Right cardiac atrium (tissue), 5 donors: ENCODE data around the gene HOXA1. TPM values are rescaled to one million over a fixed set of nuclear protein-coding genes. Genes with fewer than 3 reads are reported as not detected.

Experiments
- ATAC-seq, 2 donors: fragments of 200-7000 bp; cut with Tn5 transposase; one replicate each; pipeline versions ENCODE4 v1.8.0 to v1.9.1; 2020; ENCODE audit warnings: moderate library complexity in 2 of 2, mild to moderate bottlenecking in 1 of 2
- DNase-seq, 3 donors: peaks; one replicate each; pipeline ENCODE4 v3.0.0-alpha.2; 2020
- H3K27ac ChIP-seq: one replicate; pipeline ENCODE4 v1.5.1; 2013; ENCODE audit warnings: mild to moderate bottlenecking, low read length, control low read depth, moderate library complexity
- H3K27me3 ChIP-seq: one replicate; pipeline ENCODE4 v1.6.1; 2013; ENCODE audit not compliant: control insufficient read depth, insufficient read depth
- H3K4me1 ChIP-seq: one replicate; pipeline ENCODE4 v1.6.1; 2013; ENCODE audit warnings: low read length; ENCODE audit not compliant: control insufficient read depth, insufficient read depth
- H3K4me3 ChIP-seq: one replicate; pipeline ENCODE4 v1.5.1; 2013; ENCODE audit warnings: low read length, control low read depth
- H3K9me3 ChIP-seq: one replicate; pipeline ENCODE4 v1.6.1; 2013; ENCODE audit warnings: low read length; ENCODE audit not compliant: control insufficient read depth
- WGBS: extraction: QIAGEN DNeasy Blood & Tissue Kit; methylation state at CpG from one replicate; pipeline ENCODE4 v1.1.7; 2013; 5-methylcytosine and 5-hydroxymethylcytosine counted together
- intact Hi-C, 4 donors: fragments of 100-400 bp; cut with DNase I; formaldehyde crosslinking; loops; one replicate each; pipeline versions ENCODE4 v1.11.0 to v1.14.0; 2022 to 2023
- long read RNA-seq, 4 donors: library from polyadenylated mRNA; unstranded; transcript quantifications; one replicate each; pipeline ENCODE4 v2.0.0, GENCODE V29; 2020 to 2021
- polyA plus RNA-seq: library from polyadenylated mRNA; stranded (reverse); fragments of 200-250 nt; gene quantifications from one replicate; pipeline ENCODE4 v1.2.3, GENCODE V29; 2013
- total RNA-seq, 4 donors: library from RNA; stranded (reverse); fragmentation: NEBNext Ultra II Directional; extraction: Animal tissue kit (Norgen Biotek cat#: 25700); gene quantifications; one replicate each; pipeline ENCODE4 v1.2.1, GENCODE V29; 2021
- donor health status: healthy with polysubstance abuse.
- donor health status: DM: no; HTN: yes; CAD: no.
- donor health status: DM: no; HTN: no; CAD: no.
- donor health status: DM: no; HTN: yes; CAD: no; lungs with severe emphysema.
- donor health status: DM: yes; HTN: yes; CAD: no.

HOXA1 gene
- under 1 TPM in 2 of 4 donors, not detected in 2; 0.15 to 0.29 TPM for total RNA-seq
- polyA plus RNA-seq: 0.14 TPM
- long read RNA-seq, donor 1: 0 reads
- long read RNA-seq, donor 2, partial matches to known transcripts: 0 of 1 reads
- long read RNA-seq, donor 2, other reads (novel, unspliced or antisense): 0 of 1 reads
- long read RNA-seq, donor 3, partial matches to known transcripts: 0 of 2 reads
- long read RNA-seq, donor 3, other reads (novel, unspliced or antisense): 0 of 2 reads
- long read RNA-seq, donor 4: 0 reads

DNA sequence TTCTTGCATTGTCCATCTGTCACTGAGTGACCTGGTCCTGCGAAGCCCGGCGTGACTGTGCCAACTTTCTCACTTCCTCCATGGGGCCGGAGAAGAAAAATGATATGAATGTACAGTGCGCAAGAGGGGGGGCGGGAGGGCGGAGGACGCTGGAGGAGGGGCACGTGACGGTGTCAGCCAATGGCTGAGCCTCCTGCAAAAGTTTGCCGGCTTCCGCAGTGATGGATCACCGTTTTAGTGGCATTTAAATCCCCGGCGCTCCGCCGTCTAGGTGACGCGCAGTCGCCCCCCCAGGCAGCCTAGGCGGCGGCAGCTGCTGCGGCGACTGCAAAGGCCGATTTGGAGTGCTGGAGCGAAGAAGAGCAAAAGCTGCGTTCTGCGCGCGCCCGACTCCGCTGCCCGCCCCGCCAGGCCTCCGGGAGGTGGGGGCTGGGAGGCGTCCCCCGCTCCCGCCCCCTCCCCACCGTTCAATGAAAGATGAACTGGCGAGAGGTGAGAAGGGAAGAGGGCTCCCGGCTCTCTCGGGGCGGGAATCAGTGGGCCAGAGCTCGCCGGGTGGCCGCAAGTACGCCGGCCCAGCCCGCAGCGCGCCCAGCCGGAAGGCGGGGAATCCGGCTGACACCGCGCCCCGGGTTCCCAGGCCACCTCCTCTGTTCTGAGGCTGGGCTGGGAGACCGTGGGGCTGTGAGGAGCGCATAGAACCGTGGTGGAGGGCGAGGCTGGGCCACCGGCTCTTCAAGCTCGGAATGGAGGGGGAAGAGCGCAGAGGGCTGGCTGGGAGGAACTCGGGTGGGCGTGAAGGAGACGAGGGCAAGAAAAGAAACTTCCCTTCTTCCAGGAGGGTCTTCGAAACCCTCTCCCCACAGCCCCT lies at the start of gene HOXA1:
HOXA1 (minus strand) TSS at position 104 of the 871 bp plus-strand sequence; CDS start at position 16, 88 bp downstream.
- peak; percentile 65 to 84 (median 80) for DNase-seq
- Histone ChIP-seq H3K27ac (peak within 1 kb of the TSS; percentile 73), H3K4me1 (no peaks in the 10 kb centered on the region), H3K27me3 (no peaks in the 10 kb centered on the region), H3K4me3 (peak within 1 kb of the TSS; percentile 87), H3K9me3 (no peaks in the 10 kb centered on the region)
- under 1% methylated on average over 68 of the region's 68 CpGs for WGBS
- ATAC-seq: peak; percentile 77 to 87
- intact Hi-C loops: no loop called here

DNA sequence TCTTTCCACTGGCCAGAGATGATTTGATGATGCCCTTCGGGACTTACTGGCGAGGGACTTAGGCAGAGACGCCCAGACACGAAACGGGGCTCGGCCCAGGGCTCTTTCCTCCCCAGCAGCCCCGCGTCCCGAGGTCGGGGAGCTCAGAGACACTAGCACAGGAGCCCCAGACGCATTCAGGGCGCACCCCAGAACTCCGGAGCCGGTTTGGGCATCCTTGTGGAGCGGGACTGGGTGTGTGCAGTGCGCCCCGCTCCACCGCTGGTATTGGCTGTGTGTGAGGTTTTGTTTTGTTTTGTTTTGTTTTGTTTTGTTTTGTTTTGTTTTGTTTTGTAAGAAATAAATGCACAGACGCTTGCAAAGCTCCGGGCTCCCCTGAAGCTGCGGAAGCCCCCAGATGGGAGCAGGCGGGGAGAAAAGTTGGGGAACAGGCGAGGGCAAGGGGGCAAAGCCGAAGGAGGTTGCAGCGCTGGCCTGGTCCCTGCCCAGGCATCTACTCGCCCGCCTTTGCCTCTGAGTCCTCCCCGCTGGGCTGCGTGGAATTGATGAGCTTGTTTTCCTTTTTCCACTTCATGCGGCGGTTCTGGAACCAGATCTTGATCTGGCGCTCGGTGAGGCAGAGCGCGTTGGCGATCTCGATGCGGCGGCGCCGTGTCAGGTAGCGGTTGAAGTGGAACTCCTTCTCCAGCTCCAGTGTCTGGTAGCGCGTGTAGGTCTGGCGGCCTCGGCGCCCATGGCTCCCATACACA lies 49.5 kb upstream of the HOXA1 start:
- intact Hi-C loops: loop anchor here in 1 of 4 donors (5.0 kb wide), 1 partner anchor 293 kb away; no protein-coding TSS in a partner anchor
- DNase-seq (peak in 1 of 3 donors; percentile 15), ATAC-seq (no peak)
- H3K9me3 ChIP-seq: no peaks in the 10 kb centered on the region
- WGBS: 37% methylated on average over 47 of the region's 47 CpGs
- H3K27me3 ChIP-seq: peaks cover 3% of the 10 kb centered on the region
- H3K27ac ChIP-seq: no peak overlapping the region
- H3K4me1 ChIP-seq: no peaks in the 10 kb centered on the region
- peak overlapping the region; percentile 0 for H3K4me3 ChIP-seq

DNA sequence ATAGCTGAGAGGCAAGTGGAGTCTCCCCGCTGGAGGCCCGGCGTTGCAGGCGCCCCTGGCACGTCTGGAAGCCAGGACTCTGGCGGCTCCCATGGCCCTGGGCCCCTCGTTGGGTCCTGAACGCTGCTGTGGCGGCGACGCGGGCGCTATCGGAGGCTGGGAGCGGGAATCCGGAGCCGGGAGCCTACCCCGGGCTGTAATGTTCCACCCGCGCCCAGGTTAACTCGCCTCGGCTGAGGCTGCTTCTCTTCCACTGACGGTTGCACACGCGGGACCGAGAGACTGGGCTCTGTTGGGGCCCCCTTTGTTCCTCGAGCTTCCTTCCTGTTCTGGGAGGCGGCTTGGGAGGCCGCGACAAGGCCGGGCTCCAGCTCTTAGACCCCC lies 49.0 kb upstream of the HOXA1 start:
- intact Hi-C loops: loop anchor here in 1 of 4 donors (5.0 kb wide), 1 partner anchor 292 kb away; no protein-coding TSS in a partner anchor
- no peaks in the 10 kb centered on the region for H3K4me1 ChIP-seq
- H3K27me3 ChIP-seq: peaks cover 3% of the 10 kb centered on the region
- ATAC-seq (no peak), DNase-seq (peak in 1 of 3 donors; percentile 51)
- WGBS: 23% methylated on average over 31 of the region's 31 CpGs
- peak overlapping the region; percentile 0 for H3K4me3 ChIP-seq
- no peak overlapping the region for H3K27ac ChIP-seq
- no peaks in the 10 kb centered on the region for H3K9me3 ChIP-seq

DNA sequence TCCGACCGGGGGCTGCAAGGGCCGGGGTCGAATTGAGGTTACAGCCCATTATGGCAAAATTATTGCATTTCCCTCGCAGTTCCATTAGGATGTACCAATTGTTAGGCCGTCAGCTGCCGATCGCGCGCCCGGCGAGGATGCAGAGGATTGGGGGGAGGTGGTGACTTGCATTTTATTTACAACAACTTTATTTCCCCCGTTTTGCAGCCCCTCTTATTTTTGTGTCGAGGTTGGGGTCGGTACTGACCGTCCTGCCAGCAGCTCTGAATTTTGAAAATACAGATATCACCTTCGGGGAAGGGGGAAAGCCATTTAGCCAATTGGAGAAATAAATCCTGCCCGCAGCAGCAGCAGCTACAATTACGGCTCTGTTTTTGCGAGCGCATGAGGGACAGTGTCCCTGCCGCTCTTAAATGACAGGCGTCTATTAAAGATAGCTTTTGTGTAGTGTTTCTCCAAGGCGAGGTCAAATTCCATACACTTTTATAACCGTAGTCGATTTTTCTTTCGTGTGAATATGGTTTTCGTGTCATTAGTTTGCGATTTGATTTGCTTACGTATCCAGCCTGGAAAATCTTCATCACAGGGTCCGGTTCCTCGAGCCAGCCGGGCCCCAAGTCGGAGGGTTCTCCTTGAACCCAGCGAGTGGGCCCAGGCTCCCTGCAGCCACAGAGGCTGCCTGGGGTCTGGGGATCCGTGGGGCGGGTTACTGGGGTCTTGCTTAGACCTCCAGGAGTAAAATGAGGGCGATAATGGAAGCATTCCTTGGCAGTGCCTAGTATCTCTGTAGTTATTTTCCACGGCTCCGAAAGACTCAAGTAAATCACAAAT lies 48.4 kb upstream of the HOXA1 start:
- Histone ChIP-seq H3K27me3 (peaks cover 3% of the 10 kb centered on the region), H3K9me3 (no peaks in the 10 kb centered on the region), H3K4me1 (no peaks in the 10 kb centered on the region), H3K27ac (no peak overlapping the region), H3K4me3 (peak overlapping the region; percentile 64)
- peak in 1 of 3 donors; percentile 42 for DNase-seq
- intact Hi-C loops: no loop called here
- 24% methylated on average over 40 of the region's 40 CpGs for WGBS
- ATAC-seq: no peak

DNA sequence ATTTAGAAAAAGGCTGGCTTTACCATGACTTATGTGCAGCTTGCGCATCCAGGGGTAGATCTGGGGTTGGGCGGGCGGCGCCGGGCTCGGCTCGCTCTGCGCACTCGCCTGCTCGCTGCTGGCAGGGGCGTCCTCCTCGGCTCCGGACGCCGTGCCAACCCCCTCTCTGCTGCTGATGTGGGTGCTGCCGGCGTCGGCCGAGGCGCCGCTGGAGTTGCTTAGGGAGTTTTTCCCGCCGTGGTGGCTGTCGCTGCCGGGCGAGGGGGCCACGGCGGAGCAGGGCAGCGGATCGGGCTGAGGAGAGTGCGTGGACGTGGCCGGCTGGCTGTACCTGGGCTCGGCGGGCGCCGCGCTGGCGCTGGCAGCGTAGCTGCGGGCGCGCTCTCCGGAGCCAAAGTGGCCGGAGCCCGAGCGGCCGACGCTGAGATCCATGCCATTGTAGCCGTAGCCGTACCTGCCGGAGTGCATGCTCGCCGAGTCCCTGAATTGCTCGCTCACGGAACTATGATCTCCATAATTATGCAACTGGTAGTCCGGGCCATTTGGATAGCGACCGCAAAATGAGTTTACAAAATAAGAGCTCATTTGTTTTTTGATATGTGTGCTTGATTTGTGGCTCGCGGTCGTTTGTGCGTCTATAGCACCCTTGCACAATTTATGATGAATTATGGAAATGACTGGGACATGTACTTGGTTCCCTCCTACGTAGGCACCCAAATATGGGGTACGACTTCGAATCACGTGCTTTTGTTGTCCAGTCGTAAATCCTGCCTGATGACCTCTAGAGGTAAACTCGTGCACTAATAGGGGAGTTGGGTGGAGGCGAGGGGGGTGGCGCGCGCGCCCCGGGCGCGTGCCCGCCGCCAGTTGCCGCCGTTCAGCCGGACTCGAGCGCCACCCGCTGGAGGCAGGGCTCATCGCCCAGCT lies 47.5 kb upstream of the HOXA1 start, which contains the start of gene HOXA5:
HOXA5 (minus strand) TSS at position 659 of the 927 bp plus-strand sequence; CDS start at position 585, 74 bp downstream.
- ATAC-seq (peak; percentile 69 to 80), DNase-seq (peak in 2 of 3 donors; percentile 57 to 78)
- no peaks in the 10 kb centered on the region for H3K4me1 ChIP-seq
- intact Hi-C loops: no loop called here
- peak within 1 kb of the TSS; percentile 33 for H3K27ac ChIP-seq
- 15% methylated on average over 86 of the region's 86 CpGs for WGBS
- no peaks in the 10 kb centered on the region for H3K9me3 ChIP-seq
- H3K4me3 ChIP-seq: peak within 1 kb of the TSS; percentile 64
- H3K27me3 ChIP-seq: peaks cover 3% of the 10 kb centered on the region

DNA sequence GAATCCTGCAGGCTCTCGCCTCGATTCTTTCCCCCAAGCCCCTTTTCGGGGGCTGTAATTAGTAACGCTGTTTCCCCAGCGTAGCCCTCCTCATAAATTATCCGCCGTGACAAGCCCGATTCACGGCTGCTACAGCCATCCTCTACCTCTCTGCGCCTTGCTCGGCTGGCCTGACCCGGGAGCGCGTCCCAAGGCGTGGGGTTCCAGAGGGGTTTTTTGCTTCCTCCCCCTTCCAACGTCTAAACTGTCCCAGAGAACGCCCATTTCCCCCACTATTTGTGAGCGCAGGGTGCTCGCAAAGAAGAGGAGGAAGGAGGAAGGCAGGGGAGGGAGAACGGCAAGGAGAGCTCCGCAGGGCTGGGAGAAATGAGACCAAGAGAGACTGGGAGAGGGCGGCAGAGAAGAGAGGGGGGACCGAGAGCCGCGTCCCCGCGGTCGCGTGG lies 46.8 kb upstream of the HOXA1 start:
- H3K9me3 ChIP-seq: no peaks in the 10 kb centered on the region
- DNase-seq (no peak), ATAC-seq (peak in 1 of 2 donors; percentile 5)
- WGBS: 12% methylated on average over 29 of the region's 29 CpGs
- peak overlapping the region; percentile 64 for H3K4me3 ChIP-seq
- H3K27me3 ChIP-seq: peaks cover 3% of the 10 kb centered on the region
- intact Hi-C loops: no loop called here
- H3K27ac ChIP-seq: no peak overlapping the region
- no peaks in the 10 kb centered on the region for H3K4me1 ChIP-seq

DNA sequence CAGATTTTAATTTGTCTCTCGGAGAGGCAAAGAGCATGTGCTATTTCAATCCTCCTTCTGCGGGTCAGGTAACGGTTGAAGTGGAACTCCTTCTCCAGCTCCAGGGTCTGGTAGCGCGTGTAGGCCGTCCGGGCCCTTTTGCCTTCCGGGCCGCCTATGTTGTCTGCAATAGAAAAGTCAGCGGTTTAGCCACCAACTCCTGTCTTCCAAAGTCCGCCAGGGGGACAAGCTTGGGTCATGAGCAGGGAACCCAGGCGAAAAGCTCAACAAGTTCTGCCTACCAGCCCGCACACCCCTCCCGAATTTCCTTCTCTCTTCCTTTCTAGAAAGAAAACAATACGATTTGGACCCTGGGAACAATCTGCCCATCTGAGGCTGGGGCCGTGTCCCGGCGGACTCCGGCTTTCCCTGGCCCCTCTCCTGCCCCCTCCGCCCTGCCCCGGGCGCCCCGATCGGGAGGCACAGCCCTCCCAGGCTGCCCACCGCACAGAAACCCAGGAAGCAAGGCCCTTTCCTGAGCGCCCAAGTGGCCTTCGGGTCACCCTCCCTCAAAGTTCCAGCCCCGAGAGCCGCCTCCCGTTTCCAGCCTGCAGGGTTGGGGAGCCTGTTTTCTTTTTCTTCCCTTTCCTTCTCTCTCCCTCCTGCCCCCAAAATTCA lies 46.3 kb upstream of the HOXA1 start:
- ATAC-seq (peak in 1 of 2 donors; percentile 13), DNase-seq (no peak)
- no peaks in the 10 kb centered on the region for H3K9me3 ChIP-seq
- H3K4me1 ChIP-seq: no peaks in the 10 kb centered on the region
- peak overlapping the region; percentile 64 for H3K4me3 ChIP-seq
- H3K27ac ChIP-seq: no peak overlapping the region
- intact Hi-C loops: no loop called here
- 23% methylated on average over 30 of the region's 30 CpGs for WGBS
- peaks cover 3% of the 10 kb centered on the region for H3K27me3 ChIP-seq

DNA sequence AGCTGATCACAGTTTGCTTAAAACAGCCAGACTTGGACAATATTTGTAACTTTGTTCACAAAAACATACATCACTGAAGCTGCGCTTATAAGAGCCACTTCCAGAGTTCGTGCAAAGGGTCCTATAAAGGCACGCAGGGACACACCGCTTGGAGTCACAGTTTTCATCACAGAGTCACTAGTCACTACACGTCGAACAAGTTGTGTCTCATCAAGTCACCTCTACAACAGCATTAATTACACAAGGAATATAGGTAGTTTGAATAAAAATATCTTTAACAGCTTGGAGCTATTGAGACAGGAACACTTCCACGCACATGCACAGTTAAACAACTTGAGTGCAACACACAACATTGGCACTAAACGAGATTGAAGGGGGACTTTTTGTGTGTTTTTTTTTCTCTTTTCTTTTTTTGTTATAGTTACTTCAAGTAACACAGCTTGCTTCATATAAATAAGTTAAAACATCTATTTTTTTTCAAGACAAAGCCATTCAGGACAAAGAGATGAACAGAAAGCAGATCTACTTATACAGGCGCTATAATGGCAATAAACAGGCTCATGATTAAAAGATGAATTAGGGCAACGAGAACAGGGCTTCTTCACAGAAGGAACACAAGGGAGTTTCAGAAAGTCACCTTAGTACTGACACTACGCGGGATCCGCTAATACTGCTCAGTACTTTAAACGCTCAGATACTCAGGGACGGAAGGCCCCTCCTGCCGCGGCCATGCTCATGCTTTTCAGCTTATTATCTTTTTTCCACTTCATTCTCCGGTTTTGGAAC lies 45.5 kb upstream of the HOXA1 start:
- H3K9me3 ChIP-seq: no peaks in the 10 kb centered on the region
- ATAC-seq (no peak), DNase-seq (no peak)
- peak overlapping the region; percentile 64 for H3K4me3 ChIP-seq
- H3K27ac ChIP-seq: no peak overlapping the region
- no peaks in the 10 kb centered on the region for H3K4me1 ChIP-seq
- peaks cover 3% of the 10 kb centered on the region for H3K27me3 ChIP-seq
- intact Hi-C loops: no loop called here
- 57% methylated on average over 18 of the region's 18 CpGs for WGBS
